Natural killer cell treated with Interleukin-12 subunit alpha and Interleukin-12 subunit beta and Interleukin-15 and Interleukin-18, amount 100 ng/mL, for 72 hours (primary cell): ENCODE results near the gene VIM. TPM values are rescaled to one million over a fixed set of nuclear protein-coding genes. Genes with fewer than 3 reads are reported as not detected.

Source experiments
- ATAC-seq, 2 donors: fragments of 150-1000 bp; cut with Tn5 transposase in 1 of 2; sonication (Bioruptor Pico), chemical (Tn5 transposase) in 1 of 2; 2 replicates each; pipeline ENCODE4 v1.10.0; 2021
- DNase-seq: peaks from one replicate; pipeline ENCODE4 v3.0.0; 2022; ENCODE audit warnings: low spot score
- H3K27ac Mint-ChIP-seq, 2 donors: 1 replicate in 1 of 2; 2 replicates in 1 of 2; pipeline ENCODE4 v1.8.0; 2022; ENCODE audit warnings: mixed read lengths in 2 of 2, mild to moderate bottlenecking in 1 of 2, moderate library complexity in 1 of 2
- H3K27me3 Mint-ChIP-seq, 2 donors: 1 replicate in 1 of 2; 2 replicates in 1 of 2; pipeline ENCODE4 v1.8.0; 2022; ENCODE audit warnings: mixed read lengths in 2 of 2
- H3K36me3 Mint-ChIP-seq: one replicate; pipeline ENCODE4 v1.8.0; 2022; ENCODE audit warnings: mixed read lengths
- H3K4me1 Mint-ChIP-seq, 2 donors: 1 replicate in 1 of 2; 2 replicates in 1 of 2; pipeline ENCODE4 v1.8.0; 2022; ENCODE audit warnings: low read depth in 2 of 2, mixed read lengths in 2 of 2, mild to moderate bottlenecking in 1 of 2
- H3K4me3 Mint-ChIP-seq: one replicate; pipeline ENCODE4 v1.8.0; 2022; ENCODE audit warnings: mixed read lengths
- H3K9me3 Mint-ChIP-seq: 2 replicates; pipeline ENCODE4 v1.8.0; 2022; ENCODE audit warnings: mixed read lengths
- total RNA-seq, 2 donors: library from RNA; stranded (reverse); gene quantifications; one replicate each; pipeline ENCODE4 v1.2.3, GENCODE V29; 2022

The VIM gene
- total RNA-seq, 2 donors from 2014 or later, result 587 to 647 TPM

- H3K4me1 Mint-ChIP-seq, result peaks cover 56 to 65% of the 10 kb centered on the region in 2 donors
- H3K27me3 Mint-ChIP-seq, result no peaks in the 10 kb centered on the region
- H3K9me3 Mint-ChIP-seq, result no peaks in the 10 kb centered on the region
- peak overlapping the region; percentile 86 for H3K4me3 Mint-ChIP-seq
- DNase-seq, result peak; percentile 91
- peak overlapping the region; percentile 92 to 95 for H3K27ac Mint-ChIP-seq
- peak; percentile 69 to 72 for ATAC-seq
- H3K36me3 Mint-ChIP-seq, result peaks cover 30% of the 10 kb centered on the region
Observed at GRCh38 chr10:17229967-17230682, 2.1 kb downstream of the VIM start.

DNA sequence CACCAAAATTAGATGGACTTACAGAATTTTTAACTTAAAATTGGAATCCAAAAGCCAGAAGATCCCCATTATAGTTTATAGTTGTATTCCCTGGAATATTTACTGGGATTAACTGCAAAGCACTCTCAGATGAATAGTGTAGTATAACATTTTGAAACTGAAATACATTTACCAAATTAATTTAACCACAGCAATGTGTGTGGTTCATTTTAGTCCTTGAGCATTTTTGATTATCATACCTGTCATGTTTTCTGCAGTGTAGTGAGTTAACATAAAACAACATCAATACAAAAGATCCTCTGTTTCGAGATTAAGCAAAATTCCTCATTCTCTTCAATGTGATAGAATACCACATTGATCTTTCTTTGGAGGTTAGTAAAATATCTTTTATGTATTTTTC, 3.7 kb downstream of the VIM start:
- Mint-ChIP-seq H3K27me3 (no peaks in the 10 kb centered on the region), H3K27ac (peak overlapping the region; percentile 92 to 95), H3K9me3 (no peaks in the 10 kb centered on the region), H3K4me1 (peaks cover 57 to 60% of the 10 kb centered on the region in 2 donors), H3K36me3 (peaks cover 44% of the 10 kb centered on the region), H3K4me3 (peak overlapping the region; percentile 86)
- no peak for DNase-seq
- no peak for ATAC-seq

GRCh38 chr10:17232276-17232960, 4.4 kb downstream of the VIM start:
- Mint-ChIP-seq H3K4me3 (peak overlapping the region; percentile 86), H3K27ac (peak overlapping the region; percentile 92 to 95), H3K27me3 (no peaks in the 10 kb centered on the region), H3K9me3 (no peaks in the 10 kb centered on the region), H3K36me3 (peaks cover 45% of the 10 kb centered on the region), H3K4me1 (peaks cover 51 to 54% of the 10 kb centered on the region in 2 donors)
- DNase-seq (no peak), ATAC-seq (no peak)

GRCh38 chr10:17233286-17233991, 5.4 kb downstream of the VIM start:
- DNase-seq (no peak), ATAC-seq (no peak)
- Mint-ChIP-seq H3K27me3 (no peaks in the 10 kb centered on the region), H3K4me1 (peaks cover 42 to 46% of the 10 kb centered on the region in 2 donors), H3K27ac (no peak overlapping the region), H3K4me3 (no peak overlapping the region), H3K36me3 (peaks cover 45% of the 10 kb centered on the region), H3K9me3 (no peaks in the 10 kb centered on the region)

- Mint-ChIP-seq H3K4me1 (peaks cover 42 to 46% of the 10 kb centered on the region in 2 donors), H3K9me3 (no peaks in the 10 kb centered on the region), H3K4me3 (peak overlapping the region; percentile 67), H3K27me3 (no peaks in the 10 kb centered on the region), H3K27ac (peak overlapping the region; percentile 54 to 91), H3K36me3 (peaks cover 45% of the 10 kb centered on the region)
- no peak for DNase-seq
- ATAC-seq, result no peak
Observed at GRCh38 chr10:17234431-17234945, 6.4 kb downstream of the VIM start.

DNA sequence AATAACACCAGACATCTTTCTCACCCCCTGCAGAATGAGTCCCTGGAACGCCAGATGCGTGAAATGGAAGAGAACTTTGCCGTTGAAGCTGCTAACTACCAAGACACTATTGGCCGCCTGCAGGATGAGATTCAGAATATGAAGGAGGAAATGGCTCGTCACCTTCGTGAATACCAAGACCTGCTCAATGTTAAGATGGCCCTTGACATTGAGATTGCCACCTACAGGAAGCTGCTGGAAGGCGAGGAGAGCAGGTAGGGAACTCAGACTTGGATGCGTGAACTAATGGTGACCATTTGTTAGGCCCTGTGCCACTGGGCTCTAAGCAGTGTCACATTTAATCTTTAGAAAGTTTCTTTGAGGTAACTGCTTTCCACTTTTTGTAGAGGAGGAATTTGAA, 7.1 kb downstream of the VIM start:
- no peak for ATAC-seq
- H3K4me1 Mint-ChIP-seq, result peaks cover 39 to 45% of the 10 kb centered on the region in 2 donors

GRCh38 chr10:17236468-17237148, 8.6 kb downstream of the VIM start:
- Mint-ChIP-seq H3K27me3 (no peaks in the 10 kb centered on the region), H3K27ac (peak overlapping the region; percentile 54 to 79), H3K9me3 (no peaks in the 10 kb centered on the region), H3K36me3 (peaks cover 37% of the 10 kb centered on the region), H3K4me3 (no peak overlapping the region), H3K4me1 (peaks cover 28 to 30% of the 10 kb centered on the region in 2 donors)
- no peak for DNase-seq
- no peak for ATAC-seq

More for the DNA sequence above, 7.1 kb downstream of the VIM start:
- H3K4me3 Mint-ChIP-seq, result peak overlapping the region; percentile 34
- no peak for DNase-seq
- H3K36me3 Mint-ChIP-seq, result peaks cover 45% of the 10 kb centered on the region
- peak overlapping the region; percentile 54 to 79 for H3K27ac Mint-ChIP-seq
- H3K9me3 Mint-ChIP-seq, result no peaks in the 10 kb centered on the region
- no peaks in the 10 kb centered on the region for H3K27me3 Mint-ChIP-seq

- H3K27ac Mint-ChIP-seq, result peak overlapping the region in 1 of 2 donors; percentile 54
- no peak for DNase-seq
- no peak overlapping the region for H3K4me3 Mint-ChIP-seq
- peaks cover 25 to 27% of the 10 kb centered on the region in 2 donors for H3K4me1 Mint-ChIP-seq
- H3K9me3 Mint-ChIP-seq, result no peaks in the 10 kb centered on the region
- H3K27me3 Mint-ChIP-seq, result no peaks in the 10 kb centered on the region
- H3K36me3 Mint-ChIP-seq, result peaks cover 32% of the 10 kb centered on the region
- ATAC-seq, result no peak
Observed at GRCh38 chr10:17237149-17237527, 9.1 kb downstream of the VIM start.

- no peaks in the 10 kb centered on the region for H3K27me3 Mint-ChIP-seq
- peak overlapping the region in 1 of 2 donors; percentile 16 for H3K27ac Mint-ChIP-seq
- H3K4me3 Mint-ChIP-seq, result no peak overlapping the region
- H3K9me3 Mint-ChIP-seq, result no peaks in the 10 kb centered on the region
- peaks cover 27% of the 10 kb centered on the region for H3K36me3 Mint-ChIP-seq
- H3K4me1 Mint-ChIP-seq, result peaks cover 20 to 22% of the 10 kb centered on the region in 2 donors
- ATAC-seq (no peak), DNase-seq (no peak)
Observed at GRCh38 chr10:17237915-17238444, 9.9 kb downstream of the VIM start.

DNA sequence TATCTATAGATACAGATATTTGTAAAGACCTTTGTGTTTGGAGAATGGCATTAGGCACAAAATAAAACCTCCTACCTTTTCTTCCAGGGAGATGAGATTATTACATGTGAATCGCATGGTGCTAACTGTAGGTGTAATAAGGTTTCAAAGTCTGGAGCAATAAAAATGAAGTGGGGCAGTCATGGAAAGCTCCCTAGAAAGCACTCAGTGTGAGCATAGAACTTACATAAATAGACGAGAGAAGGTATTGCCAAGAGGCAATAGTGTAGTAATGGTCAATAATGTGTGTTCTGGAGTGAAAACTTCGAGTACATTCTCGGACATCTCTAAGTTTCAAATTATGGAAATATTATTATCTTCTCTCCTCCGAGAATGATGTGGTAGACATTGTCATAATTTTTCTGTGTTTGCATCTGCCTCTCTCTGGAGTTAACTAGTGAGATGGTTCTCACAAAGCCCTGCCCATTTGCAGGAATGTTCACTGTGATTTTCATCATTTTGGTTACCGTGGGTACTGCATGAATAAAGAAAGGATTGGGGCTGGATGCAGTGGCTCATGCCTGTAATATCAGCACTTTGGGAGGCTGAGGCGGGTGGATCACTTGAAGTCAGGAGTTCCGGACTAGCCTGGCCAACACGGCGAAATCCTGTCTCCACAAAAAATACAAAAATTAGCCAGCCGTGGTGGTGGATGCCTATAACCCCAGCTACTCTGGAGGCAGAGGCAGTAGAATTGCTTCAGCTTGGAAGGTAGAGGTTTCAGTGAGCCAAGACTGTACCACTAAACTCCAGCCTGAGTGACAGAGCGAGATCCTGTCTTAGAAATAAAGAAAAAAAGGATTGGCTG, 10.6 kb downstream of the VIM start:
- peak overlapping the region in 1 of 2 donors; percentile 16 for H3K27ac Mint-ChIP-seq
- no peaks in the 10 kb centered on the region for H3K27me3 Mint-ChIP-seq
- H3K9me3 Mint-ChIP-seq, result no peaks in the 10 kb centered on the region
- DNase-seq (no peak), ATAC-seq (no peak)
- H3K36me3 Mint-ChIP-seq, result peaks cover 27% of the 10 kb centered on the region
- H3K4me3 Mint-ChIP-seq, result no peak overlapping the region
- peaks cover 18 to 20% of the 10 kb centered on the region in 2 donors for H3K4me1 Mint-ChIP-seq

- H3K9me3 Mint-ChIP-seq, result no peaks in the 10 kb centered on the region
- H3K4me1 Mint-ChIP-seq, result peaks cover 14 to 15% of the 10 kb centered on the region in 2 donors
- DNase-seq (no peak), ATAC-seq (no peak)
- H3K4me3 Mint-ChIP-seq, result no peak overlapping the region
- peak overlapping the region in 1 of 2 donors; percentile 62 for H3K27ac Mint-ChIP-seq
- peaks cover 22% of the 10 kb centered on the region for H3K36me3 Mint-ChIP-seq
- no peaks in the 10 kb centered on the region for H3K27me3 Mint-ChIP-seq
Observed at GRCh38 chr10:17239345-17240085, 11.5 kb downstream of the VIM start.

- H3K9me3 Mint-ChIP-seq, result no peaks in the 10 kb centered on the region
- no peak for ATAC-seq
Observed at GRCh38 chr10:17240096-17240495, 12.1 kb downstream of the VIM start.

More at GRCh38 chr10:17240096-17240495, 12.1 kb downstream of the VIM start:
- H3K4me3 Mint-ChIP-seq, result no peak overlapping the region
- H3K27me3 Mint-ChIP-seq, result no peaks in the 10 kb centered on the region
- H3K4me1 Mint-ChIP-seq, result peaks cover 9% of the 10 kb centered on the region in 2 donors
- no peak for DNase-seq
- H3K36me3 Mint-ChIP-seq, result peaks cover 16% of the 10 kb centered on the region
- no peak overlapping the region for H3K27ac Mint-ChIP-seq
